ENCODE data around the gene LRFN2. TPM values are rescaled to one million over a fixed set of nuclear protein-coding genes. Genes with fewer than 3 reads are reported as not detected.

The LRFN2 gene
- total and polyA plus RNA-seq, 2 of the 8 experiments (the other 6 are each of a cell fraction or from before 2014, with no cell fraction given) = 2.3 TPM

DNA sequence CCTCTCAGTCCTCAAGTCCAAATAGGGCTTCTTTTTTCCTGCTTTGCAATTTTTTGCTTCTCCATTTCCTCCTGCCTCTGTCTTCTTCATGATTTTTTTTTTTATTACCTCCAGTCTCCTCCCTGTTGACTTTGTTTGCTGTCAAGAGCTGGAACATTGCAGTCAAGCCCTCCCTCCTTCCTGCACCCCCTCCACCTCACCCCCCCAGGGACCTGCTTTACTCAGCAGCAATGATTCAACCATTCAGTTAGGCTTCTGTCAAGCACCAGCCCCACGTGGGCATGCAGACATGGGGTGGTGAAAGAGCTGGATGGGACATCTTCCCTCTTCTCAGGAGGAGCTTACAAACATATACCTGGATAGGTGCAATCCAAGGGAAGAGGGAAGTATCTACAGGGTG lies 142.4 kb downstream of the LRFN2 start:
- Histone ChIP-seq H3K4me3 (ENCODE audit: extremely low read depth in 1 of 4, insufficient read depth in 2 of 4, low read depth in 3 of 4, low read length in 4 of 4) (no peak overlapping the region), H2BK5ac (ENCODE audit: low read depth, low read length) (no peak overlapping the region), H4K20me1 (replicated peaks in 1 of 2; ENCODE audit: control insufficient read depth in 1 of 2, insufficient read depth in 2 of 2, low read length in 2 of 2) (no peaks in the 10 kb centered on the region), H3K9ac (replicated peaks in 1 of 4; ENCODE audit: extremely low read depth in 1 of 4, low read depth in 3 of 4, low read length in 3 of 4) (no peak overlapping the region), H2BK15ac (ENCODE audit: low read length) (peak overlapping the region; percentile 89; the same call in 1 of the 2 replicates), H4K8ac (ENCODE audit: extremely low read depth, insufficient read depth, low read length) (no peak overlapping the region), H3K14ac (ENCODE audit: insufficient read length) (no peak overlapping the region), H3K4me2 (ENCODE audit: insufficient read depth in 1 of 2, low read depth in 2 of 2, low read length in 2 of 2) (no peak overlapping the region), H3K4me1 (replicated peaks in 1 of 4; ENCODE audit: control insufficient read depth in 3 of 4, insufficient read depth in 4 of 4, low read length in 3 of 4) (no peaks in the 10 kb centered on the region; a peak in 1 of 7 replicates), H2BK12ac (ENCODE audit: low read depth, low read length) (no peak overlapping the region), H3K4ac (replicated peaks; ENCODE audit: insufficient read length, low read depth, low read length) (no peak overlapping the region), H3K79me2 (ENCODE audit: control insufficient read depth in 1 of 2, insufficient read depth in 2 of 2, low read length in 2 of 2) (no peaks in the 10 kb centered on the region), H3K18ac (ENCODE audit: extremely low read depth, low read length) (no peak overlapping the region), H4K5ac (ENCODE audit: insufficient read length, low read depth, low read length) (no peak overlapping the region), H4K91ac (replicated peaks; ENCODE audit: insufficient read length, low read length) (no peak overlapping the region), H3K56ac (replicated peaks; ENCODE audit: insufficient read length, low read depth, low read length) (no peak overlapping the region), H3K27me3 (replicated peaks in 1 of 4; ENCODE audit: control insufficient read depth in 3 of 4, extremely low read depth in 1 of 4, insufficient read depth in 3 of 4, low read length in 3 of 4) (no peaks in the 10 kb centered on the region), H3K23me2 (ENCODE audit: low read depth, low read length) (0 out of 2 replicates have a peak, but pooled peaks cover 2% of the 10 kb centered on the region), H3K36me3 (ENCODE audit: control insufficient read depth in 2 of 4, insufficient read depth in 4 of 4, low read length in 3 of 4) (no peaks in the 10 kb centered on the region), H3K9me3 (ENCODE audit: insufficient read depth in 2 of 2, low read depth in 1 of 2, low read length in 1 of 2) (no peaks in the 10 kb centered on the region), H2BK20ac (ENCODE audit: low read length) (no peak overlapping the region), H3K23ac (ENCODE audit: insufficient read length) (no peak overlapping the region), H2BK120ac (replicated peaks; ENCODE audit: low read depth, low read length) (no peak overlapping the region), H2AFZ (ENCODE audit: low read length) (no peak overlapping the region), H3K79me1 (ENCODE audit: low read depth, low read length) (no peaks in the 10 kb centered on the region), H3K27ac (ENCODE audit: low read depth, low read length) (no peak overlapping the region), H2AK5ac (ENCODE audit: low read depth, low read length) (no peak overlapping the region)
- 46% methylated on average over 1 of the region's 1 CpG; no CpG with 5 or more reads in 1 of the 2 experiments for WGBS, 2 experiments (ENCODE audit: extremely low coverage in 1 of 2, insufficient coverage in 1 of 2, insufficient read length in 1 of 2, insufficient replicate concordance in 2 of 2, low coverage in 1 of 2, low lambda C conversion rate in 2 of 2, missing lambda C conversion rate in 1 of 2)
- FAIRE-seq = no peak
- ChIA-PET CTCF (ENCODE audit: partially characterized antibody) (interaction anchor here (0.6 to 2.3 kb wide), 6 partner anchors 25 to 360 kb away, joined by 3 to 8 read pairs (median 4); no protein-coding TSS in a partner anchor), POLR2A (ENCODE audit: partially characterized antibody) (no interaction called here)
- no peak for DNase-seq (ENCODE audit: low read depth in 1 of 2, low spot score in 2 of 2)
- TF ChIP-seq POLR2AphosphoS5 (IDR thresholded peaks at IDR 0.05; ENCODE audit: low read depth, low read length) (no peak), CTBP2 (IDR thresholded peaks at IDR 0.05; ENCODE audit: borderline replicate concordance, insufficient read depth, insufficient read length, low read length) (no peak), ASH2L (IDR thresholded peaks at IDR 0.05; ENCODE audit: low read length) (no peak), CBX5 (IDR thresholded peaks at IDR 0.05; ENCODE audit: low read depth, low read length) (no peak), POLR2A (IDR thresholded peaks at IDR 0.05; ENCODE audit: control extremely low read depth in 1 of 2, low read depth in 2 of 2, low read length in 2 of 2) (no peak), YY1 (IDR thresholded peaks at IDR 0.05; ENCODE audit: low read depth, low read length) (no peak)

All from H1 (cell line).